Lung (tissue), 13 donors: ENCODE results near the gene CPTP. TPM values are rescaled to one million over a fixed set of nuclear protein-coding genes. Genes with fewer than 3 reads are reported as not detected.

Experiments
- ATAC-seq: fragments of 200-7000 bp; cut with Tn5 transposase; one replicate; pipeline ENCODE4 v1.9.1; 2020; ENCODE audit warnings: moderate number of reproducible peaks; ENCODE audit not compliant: insufficient read depth, low FRiP score
- DNase-seq, 3 donors: peaks; one replicate each; pipeline ENCODE4 v3.0.0-alpha.2; 2013 to 2017
- H3K27ac ChIP-seq, 2 donors: one replicate each; pipeline ENCODE4 v1.5.1; 2013; ENCODE audit warnings: mild to moderate bottlenecking in 2 of 2, moderate library complexity in 2 of 2, control low read depth in 1 of 2, inconsistent platforms in 1 of 2, low read depth in 1 of 2, low read length in 1 of 2
- H3K27me3 ChIP-seq, 3 donors: one replicate each; pipeline ENCODE4 v1.5.1; 2013; ENCODE audit warnings: low read length in 2 of 3; ENCODE audit not compliant: control insufficient read depth in 3 of 3, insufficient read depth in 3 of 3
- H3K36me3 ChIP-seq, 4 donors: one replicate each; pipeline ENCODE4 v1.5.1; 2013; ENCODE audit warnings: low read length in 4 of 4, mild to moderate bottlenecking in 1 of 4, moderate library complexity in 1 of 4; ENCODE audit not compliant: control insufficient read depth in 4 of 4, insufficient read depth in 4 of 4
- H3K4me1 ChIP-seq, 5 donors: one replicate each; pipeline ENCODE4 v1.5.1; 2013; ENCODE audit warnings: low read length in 5 of 5, mild to moderate bottlenecking in 2 of 5, moderate library complexity in 1 of 5; ENCODE audit not compliant: control insufficient read depth in 5 of 5, insufficient read depth in 5 of 5
- H3K4me3 ChIP-seq: one replicate; pipeline ENCODE4 v1.5.1; 2013; ENCODE audit warnings: mild to moderate bottlenecking, control low read depth, moderate library complexity
- H3K9ac ChIP-seq, 2 donors: one replicate each; pipeline ENCODE4 v1.5.1; 2013; ENCODE audit warnings: low read length in 2 of 2, control low read depth in 1 of 2; ENCODE audit not compliant: insufficient read depth in 1 of 2
- H3K9me3 ChIP-seq, 4 donors: one replicate each; pipeline ENCODE4 v1.5.1; 2013; ENCODE audit warnings: low read length in 3 of 4, mild to moderate bottlenecking in 1 of 4, moderate library complexity in 1 of 4; ENCODE audit not compliant: control insufficient read depth in 4 of 4, insufficient read depth in 3 of 4
- WGBS, 2 donors: extraction: QIAGEN DNeasy Blood & Tissue Kit; methylation state at CpG; one replicate each; pipeline ENCODE4 v1.1.7; 2013; 5-methylcytosine and 5-hydroxymethylcytosine counted together
- polyA plus RNA-seq, 2 donors: library from polyadenylated mRNA; stranded (reverse); fragments of 200-250 nt; gene quantifications; one replicate each; pipeline ENCODE4 v1.2.1, GENCODE V29; 2013
- small RNA-seq: library from RNA; depleted of rRNA; stranded (forward); fragments of <200 nt; gene quantifications from one replicate; pipeline ENCODE3, GENCODE V24; 2014; ENCODE audit warnings: low replicate concordance
- total RNA-seq, 2 donors: library from RNA; depleted of rRNA in 1 of 2; stranded (reverse); fragments of >200 nt in 1 of 2; gene quantifications; one replicate each; pipeline ENCODE4 v1.2.1, GENCODE V29; 2014 to 2021
- TF ChIP-seq, protein P1 (sequence below): IDR thresholded peaks from 2 replicates; pipeline ENCODE4 v1.5.1; 2012; ENCODE audit warnings: mild to moderate bottlenecking; ENCODE audit errors: control extremely low read depth, extremely low read depth
- donor health status: control.
- donor health status: control.
- donor health status: Bipolar disorder and iron deficiency.
- donor health status: healthy.
- donor health status: DM: yes; HTN: yes; CAD: no.

CPTP gene
- total and polyA plus RNA-seq, 4 donors: 10.9 to 32.0 (median 19.2) TPM

DNA sequence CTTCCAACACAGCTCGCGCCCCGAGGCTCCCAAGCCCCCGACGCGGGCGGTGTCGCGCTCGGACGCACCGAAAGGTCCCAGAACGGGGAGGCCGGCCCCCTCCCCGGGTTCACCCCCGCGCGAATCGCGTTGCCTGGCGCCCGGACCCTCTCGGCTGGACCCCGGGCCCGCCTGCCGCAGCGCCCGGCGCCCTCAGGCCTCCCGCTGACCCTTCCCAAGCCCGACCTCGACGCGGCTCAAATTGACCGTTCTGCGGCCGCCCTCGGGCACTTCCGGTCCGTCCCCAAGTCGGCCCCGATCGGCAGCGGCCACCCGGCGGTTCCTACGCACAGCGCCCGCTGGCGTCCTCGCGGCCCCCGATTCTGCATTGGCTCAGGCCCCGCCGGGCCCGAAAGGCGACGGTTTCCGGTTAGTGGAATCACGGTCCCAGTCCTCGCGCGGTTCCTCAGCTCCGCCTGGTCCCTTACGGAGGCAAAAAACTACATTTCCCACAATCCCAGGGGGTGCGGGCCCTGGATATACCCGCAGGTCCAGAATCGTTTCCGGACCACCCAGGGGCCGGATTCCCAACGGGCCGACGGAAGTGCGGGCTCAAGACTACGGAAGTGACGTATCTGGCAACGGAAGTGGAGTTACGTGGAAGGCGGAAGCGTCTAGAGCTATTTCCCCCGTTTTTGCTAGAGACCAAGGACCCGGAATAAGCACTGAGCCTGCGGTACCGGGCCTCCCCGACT is 50.5 kb downstream of the CPTP start, which contains the start of gene AURKAIP1:
Gene AURKAIP1, minus strand, starts transcription at position 279 of the 734 bp plus-strand sequence. CDS start 451 bp downstream, outside the sequence.
- Histone ChIP-seq H3K9ac (peak within 1 kb of the TSS; percentile 42 to 81), H3K4me3 (peak within 1 kb of the TSS; percentile 84), H3K36me3 (peaks cover 0 to 7% (median 0%) of the 10 kb centered on the region in 4 donors), H3K27ac (peak within 1 kb of the TSS; percentile 91 to 92), H3K9me3 (no peaks in the 10 kb centered on the region), H3K27me3 (no peaks in the 10 kb centered on the region), H3K4me1 (peaks cover 0 to 17% (median 7%) of the 10 kb centered on the region in 5 donors)
- TF ChIP-seq, protein P1, sequence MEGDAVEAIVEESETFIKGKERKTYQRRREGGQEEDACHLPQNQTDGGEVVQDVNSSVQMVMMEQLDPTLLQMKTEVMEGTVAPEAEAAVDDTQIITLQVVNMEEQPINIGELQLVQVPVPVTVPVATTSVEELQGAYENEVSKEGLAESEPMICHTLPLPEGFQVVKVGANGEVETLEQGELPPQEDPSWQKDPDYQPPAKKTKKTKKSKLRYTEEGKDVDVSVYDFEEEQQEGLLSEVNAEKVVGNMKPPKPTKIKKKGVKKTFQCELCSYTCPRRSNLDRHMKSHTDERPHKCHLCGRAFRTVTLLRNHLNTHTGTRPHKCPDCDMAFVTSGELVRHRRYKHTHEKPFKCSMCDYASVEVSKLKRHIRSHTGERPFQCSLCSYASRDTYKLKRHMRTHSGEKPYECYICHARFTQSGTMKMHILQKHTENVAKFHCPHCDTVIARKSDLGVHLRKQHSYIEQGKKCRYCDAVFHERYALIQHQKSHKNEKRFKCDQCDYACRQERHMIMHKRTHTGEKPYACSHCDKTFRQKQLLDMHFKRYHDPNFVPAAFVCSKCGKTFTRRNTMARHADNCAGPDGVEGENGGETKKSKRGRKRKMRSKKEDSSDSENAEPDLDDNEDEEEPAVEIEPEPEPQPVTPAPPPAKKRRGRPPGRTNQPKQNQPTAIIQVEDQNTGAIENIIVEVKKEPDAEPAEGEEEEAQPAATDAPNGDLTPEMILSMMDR: peak; percentile 9
- 1% methylated on average over 63 to 85 of the region's 85 CpGs for WGBS, 2 donors
- DNase-seq (peak; percentile 99 to 100 (median 100)), ATAC-seq (peak; percentile 94)

DNA sequence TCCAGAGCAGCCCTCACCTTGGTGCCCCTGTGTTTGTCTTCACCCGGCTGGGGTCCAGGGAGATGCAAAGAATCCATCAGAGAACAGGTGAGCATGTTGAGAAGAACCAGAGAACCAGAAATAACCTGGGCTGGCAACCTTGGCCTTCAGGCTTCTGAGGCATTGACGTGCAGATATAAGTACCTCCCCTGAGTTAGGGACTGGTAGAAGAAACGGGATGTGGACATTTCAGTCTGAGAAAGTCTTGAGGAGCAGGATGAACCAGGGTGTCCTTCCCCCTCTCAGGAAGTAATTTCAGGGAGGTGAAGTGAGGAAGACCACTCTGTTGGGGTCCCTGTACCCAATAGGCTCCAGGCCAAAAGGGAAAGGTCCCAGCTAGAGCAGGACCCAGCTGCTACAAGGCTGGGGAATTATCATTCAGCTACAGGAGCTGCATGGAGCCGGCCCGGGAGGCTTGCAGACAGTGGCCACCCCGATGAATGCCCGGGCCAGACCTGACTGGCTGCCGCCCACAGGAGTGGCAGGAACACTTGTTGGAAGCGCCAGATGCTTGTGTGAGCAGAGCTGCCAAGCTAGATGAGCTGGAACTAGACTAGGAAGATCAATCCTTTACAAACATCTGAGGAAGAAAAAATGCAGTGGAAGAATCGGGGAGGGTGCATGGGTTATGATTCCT is 52.1 kb downstream of the CPTP start:
- WGBS, 2 donors: 93 to 95% methylated on average over 10 of the region's 10 CpGs
- H3K36me3 ChIP-seq: peaks cover 0 to 16% (median under 1%) of the 10 kb centered on the region in 4 donors
- H3K4me1 ChIP-seq: peaks cover 0 to 17% (median 7%) of the 10 kb centered on the region in 5 donors
- no peaks in the 10 kb centered on the region for H3K9me3 ChIP-seq
- no peak overlapping the region for H3K27ac ChIP-seq
- TF ChIP-seq, protein P1: no peak
- H3K4me3 ChIP-seq: no peak overlapping the region
- DNase-seq (no peak), ATAC-seq (no peak)
- H3K27me3 ChIP-seq: no peaks in the 10 kb centered on the region
- no peak overlapping the region for H3K9ac ChIP-seq

DNA sequence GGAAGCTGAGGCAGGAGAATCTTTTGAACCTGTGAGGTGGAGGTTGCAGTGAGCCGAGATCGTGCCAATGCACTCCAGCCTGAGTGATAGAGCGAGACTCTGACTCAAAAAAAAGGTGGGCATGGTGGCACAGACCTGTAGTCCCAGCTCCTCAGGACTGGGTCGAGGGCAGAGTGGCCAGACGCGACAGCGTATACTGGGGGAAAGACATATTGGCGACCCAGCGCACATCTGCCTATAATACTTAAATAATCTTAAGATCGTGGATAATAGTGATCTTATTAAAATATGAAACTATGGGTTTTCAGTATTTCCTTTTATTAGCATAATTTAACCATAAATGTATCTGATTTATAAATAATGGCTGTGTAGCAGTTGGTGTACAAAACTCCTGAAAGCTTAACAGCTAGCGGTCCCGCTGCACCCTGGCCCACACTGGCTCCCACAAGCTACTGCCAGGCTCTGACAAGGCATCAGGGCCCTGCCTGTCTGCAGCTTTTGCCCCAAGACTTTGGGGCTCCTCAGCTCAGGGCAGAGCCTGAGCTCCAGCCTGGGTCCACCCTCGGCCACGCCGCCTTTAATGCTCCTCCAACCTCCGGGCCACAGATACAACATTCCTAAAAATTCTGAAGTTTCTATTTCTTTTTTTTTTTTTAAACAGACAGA is 53.1 kb downstream of the CPTP start:
- 97% methylated on average over 16 of the region's 16 CpGs for WGBS, 2 donors
- H3K27ac ChIP-seq: no peak overlapping the region
- no peak for DNase-seq

More for the DNA sequence above, 53.1 kb downstream of the CPTP start:
- Histone ChIP-seq H3K9me3 (no peaks in the 10 kb centered on the region), H3K4me1 (peaks cover 0 to 11% (median 7%) of the 10 kb centered on the region in 5 donors), H3K27me3 (no peaks in the 10 kb centered on the region), H3K9ac (no peak overlapping the region), H3K36me3 (peaks cover 0 to 16% (median 2%) of the 10 kb centered on the region in 4 donors), H3K4me3 (no peak overlapping the region)
- TF ChIP-seq, protein P1: no peak
- no peak for ATAC-seq

Small RNA genes lying within 50 kb of the gene (small RNA-seq; reads per million reads assigned to genes)
- 0.08 reads per million for gene MIR6726

Other genes starting within 250 kb of the CPTP start
- 10 to 100 TPM in 1 of 2 donors, 1 to 10 TPM in 1; 9.9 to 19.2 TPM for gene C1orf159, start 208.7 kb upstream of the CPTP start, total RNA-seq
- gene C1orf159, start 208.7 kb upstream of the CPTP start, polyA plus RNA-seq: 10 to 100 TPM in 1 of 2 donors, 1 to 10 TPM in 1; 9.5 to 16.7 TPM
- 10 to 100 TPM in 1 of 2 donors, 1 to 10 TPM in 1; 4.8 to 19.7 TPM for gene TTLL10, start 150.9 kb upstream of the CPTP start, total RNA-seq
- gene TTLL10, start 150.9 kb upstream of the CPTP start, polyA plus RNA-seq: 1 to 10 TPM; 3.7 to 4.3 TPM
- gene TNFRSF18, start 118.2 kb upstream of the CPTP start, total RNA-seq: 1 to 10 TPM; 2.7 to 4.0 TPM
- 1 to 10 TPM; 1.8 to 2.1 TPM for gene TNFRSF18, start 118.2 kb upstream of the CPTP start, polyA plus RNA-seq
- 1 to 10 TPM; 3.6 to 5.3 TPM for gene TNFRSF4, start 110.6 kb upstream of the CPTP start, total RNA-seq
- 10 to 100 TPM in 1 of 2 donors, 1 to 10 TPM in 1; 8.5 to 11.3 TPM for gene TNFRSF4, start 110.6 kb upstream of the CPTP start, polyA plus RNA-seq
- 100 to 1,000 TPM in 1 of 2 donors, 10 to 100 TPM in 1; 65.7 to 189 TPM for gene SDF4, start 92.8 kb upstream of the CPTP start, total RNA-seq
- 100 to 1,000 TPM; 108 to 178 TPM for gene SDF4, start 92.8 kb upstream of the CPTP start, polyA plus RNA-seq
- 10 to 100 TPM in 1 of 2 donors, 1 to 10 TPM in 1; 7.0 to 28.3 TPM for gene B3GALT6, start 92.6 kb upstream of the CPTP start, total RNA-seq
- 10 to 100 TPM; 12.7 to 18.9 TPM for gene B3GALT6, start 92.6 kb upstream of the CPTP start, polyA plus RNA-seq
- 1 to 10 TPM; 1.5 to 2.5 TPM for gene C1QTNF12, start 78.1 kb upstream of the CPTP start, total RNA-seq
- gene C1QTNF12, start 78.1 kb upstream of the CPTP start, polyA plus RNA-seq: 1 to 10 TPM; 1.2 to 3.0 TPM
- gene UBE2J2, start 50.9 kb upstream of the CPTP start, total RNA-seq: 10 to 100 TPM; 36.0 to 57.4 TPM
- gene UBE2J2, start 50.9 kb upstream of the CPTP start, polyA plus RNA-seq: 10 to 100 TPM; 45.9 to 48.2 TPM
- gene SCNN1D, start 44.4 kb upstream of the CPTP start, total RNA-seq: 1 to 10 TPM; 2.3 to 2.4 TPM
- 1 to 10 TPM in 1 of 2 donors, under 1 TPM in 1; 0.94 to 3.5 TPM for gene SCNN1D, start 44.4 kb upstream of the CPTP start, polyA plus RNA-seq
- gene ACAP3, start 16.9 kb upstream of the CPTP start, total RNA-seq: 10 to 100 TPM; 33.6 to 62.8 TPM
- 10 to 100 TPM; 18.7 to 42.0 TPM for gene ACAP3, start 16.9 kb upstream of the CPTP start, polyA plus RNA-seq
- gene PUSL1, start 16.2 kb upstream of the CPTP start, total RNA-seq: 10 to 100 TPM; 11.3 to 21.1 TPM
- 10 to 100 TPM; 16.1 to 23.7 TPM for gene PUSL1, start 16.2 kb upstream of the CPTP start, polyA plus RNA-seq
- 100 to 1,000 TPM in 1 of 2 donors, 10 to 100 TPM in 1; 89.8 to 102 TPM for gene INTS11, start 142 bp upstream of the CPTP start, total RNA-seq
- 100 to 1,000 TPM in 1 of 2 donors, 10 to 100 TPM in 1; 91.2 to 130 TPM for gene INTS11, start 142 bp upstream of the CPTP start, polyA plus RNA-seq
- gene TAS1R3, start 6.5 kb downstream of the CPTP start, total RNA-seq: 1 to 10 TPM in 1 of 2 donors, under 1 TPM in 1; 0.67 to 1.3 TPM
- under 1 TPM; 0.13 to 0.43 TPM for gene TAS1R3, start 6.5 kb downstream of the CPTP start, polyA plus RNA-seq
- gene DVL1, start 24.6 kb downstream of the CPTP start, total RNA-seq: 10 to 100 TPM; 39.2 to 79.1 TPM
- gene DVL1, start 24.6 kb downstream of the CPTP start, polyA plus RNA-seq: 10 to 100 TPM; 48.8 to 76.9 TPM
- gene MXRA8, start 33.8 kb downstream of the CPTP start, total RNA-seq: 100 to 1,000 TPM in 1 of 2 donors, 10 to 100 TPM in 1; 68.9 to 213 TPM
- gene MXRA8, start 33.8 kb downstream of the CPTP start, polyA plus RNA-seq: 10 to 100 TPM; 38.5 to 65.0 TPM
- gene AURKAIP1, start 50.4 kb downstream of the CPTP start, total RNA-seq: 100 to 1,000 TPM in 1 of 2 donors, 10 to 100 TPM in 1; 43.5 to 157 TPM
- 100 to 1,000 TPM; 179 to 208 TPM for gene AURKAIP1, start 50.4 kb downstream of the CPTP start, polyA plus RNA-seq
- 100 to 1,000 TPM; 157 to 385 TPM for gene CCNL2, start 74.5 kb downstream of the CPTP start, total RNA-seq
- gene CCNL2, start 74.5 kb downstream of the CPTP start, polyA plus RNA-seq: 100 to 1,000 TPM in 1 of 2 donors, 10 to 100 TPM in 1; 97.9 to 230 TPM
- gene MRPL20, start 82.5 kb downstream of the CPTP start, total RNA-seq: 100 to 1,000 TPM in 1 of 2 donors, 10 to 100 TPM in 1; 60.1 to 115 TPM
- 100 to 1,000 TPM; 129 to 181 TPM for gene MRPL20, start 82.5 kb downstream of the CPTP start, polyA plus RNA-seq
- 10 to 100 TPM; 30.2 to 54.2 TPM for gene ANKRD65, start 96.5 kb downstream of the CPTP start, total RNA-seq
- gene ANKRD65, start 96.5 kb downstream of the CPTP start, polyA plus RNA-seq: 10 to 100 TPM; 13.5 to 33.5 TPM
- gene VWA1, start 110.9 kb downstream of the CPTP start, total RNA-seq: 10 to 100 TPM; 72.6 to 94.3 TPM
- 10 to 100 TPM; 51.7 to 65.6 TPM for gene VWA1, start 110.9 kb downstream of the CPTP start, polyA plus RNA-seq
- gene ATAD3C, start 124.9 kb downstream of the CPTP start, total RNA-seq: 10 to 100 TPM in 1 of 2 donors, under 1 TPM in 1; 0.60 to 14.0 TPM
- 10 to 100 TPM; 15.7 to 18.0 TPM for gene ATAD3C, start 124.9 kb downstream of the CPTP start, polyA plus RNA-seq
- 10 to 100 TPM; 21.6 to 39.0 TPM for gene ATAD3B, start 147.0 kb downstream of the CPTP start, total RNA-seq
- gene ATAD3B, start 147.0 kb downstream of the CPTP start, polyA plus RNA-seq: 10 to 100 TPM; 23.4 to 32.6 TPM
- 10 to 100 TPM in 1 of 2 donors, 1 to 10 TPM in 1; 8.1 to 31.3 TPM for gene ATAD3A, start 187.4 kb downstream of the CPTP start, total RNA-seq
- gene ATAD3A, start 187.4 kb downstream of the CPTP start, polyA plus RNA-seq: 10 to 100 TPM; 26.9 to 29.8 TPM
- 1 to 10 TPM; 2.3 to 3.9 TPM for gene TMEM240, start 215.8 kb downstream of the CPTP start, total RNA-seq
- 1 to 10 TPM; 2.3 to 4.2 TPM for gene TMEM240, start 215.8 kb downstream of the CPTP start, polyA plus RNA-seq